Mesenchymal stem cell (in vitro differentiated cells and primary cell): ENCODE measurements around the gene PSG5.
"Not testable (repeated sequence)": the region's sequence is repeated elsewhere in the genome, so short reads cannot be mapped to it uniquely, and the experiment has no call there.

Experiments
- DNase-seq: peaks from one replicate; pipeline ENCODE4 v3.0.0-alpha.2; 2013
- H2AFZ ChIP-seq: one replicate; pipeline ENCODE4 v1.6.1; 2013; ENCODE audit warnings: low read depth, mild to moderate bottlenecking, control low read depth, inconsistent platforms, low read length, moderate library complexity
- H2AK5ac ChIP-seq: 2 replicates; pipeline ENCODE4 v1.6.1; 2013; ENCODE audit warnings: low read length, moderate library complexity, mild to moderate bottlenecking, inconsistent platforms; ENCODE audit not compliant: severe bottlenecking
- H2BK120ac ChIP-seq: one replicate; pipeline ENCODE4 v1.6.1; 2013; ENCODE audit warnings: low read depth, mild to moderate bottlenecking, inconsistent platforms, low read length, moderate library complexity
- H2BK12ac ChIP-seq, 2 experiments: one replicate each; pipeline ENCODE4 v1.6.1; 2013; ENCODE audit warnings: inconsistent platforms in 2 of 2, low read length in 2 of 2, mild to moderate bottlenecking in 2 of 2, moderate library complexity in 2 of 2, control low read depth in 1 of 2
- H2BK15ac ChIP-seq: one replicate; pipeline ENCODE4 v1.6.1; 2013; ENCODE audit warnings: mild to moderate bottlenecking, low read depth, inconsistent platforms; ENCODE audit not compliant: poor library complexity, severe bottlenecking
- H2BK5ac ChIP-seq: 2 replicates; pipeline ENCODE4 v1.6.1; 2013; ENCODE audit warnings: low read depth, mild to moderate bottlenecking, low read length, control low read depth, inconsistent platforms; ENCODE audit not compliant: poor library complexity, severe bottlenecking
- H3K14ac ChIP-seq, 2 experiments: one replicate each; pipeline ENCODE4 v1.6.1; 2013; ENCODE audit warnings: inconsistent platforms in 2 of 2, low read length in 2 of 2, control low read depth in 1 of 2, mild to moderate bottlenecking in 1 of 2, moderate library complexity in 1 of 2
- H3K18ac ChIP-seq, 2 experiments: one replicate each; pipeline ENCODE4 v1.6.1; 2013; ENCODE audit warnings: inconsistent platforms in 2 of 2, low read length in 2 of 2, control low read depth in 1 of 2, low read depth in 1 of 2, mild to moderate bottlenecking in 1 of 2
- H3K23ac ChIP-seq, 2 experiments: one replicate each; pipeline ENCODE4 v1.6.1; 2013; ENCODE audit warnings: inconsistent platforms in 2 of 2, low read length in 2 of 2, mild to moderate bottlenecking in 2 of 2, moderate library complexity in 2 of 2, control low read depth in 1 of 2
- H3K27ac ChIP-seq: 2 replicates; pipeline ENCODE4 v1.5.1; 2013; ENCODE audit warnings: mild to moderate bottlenecking, moderate library complexity, low read length, control low read depth, inconsistent platforms; ENCODE audit not compliant: poor library complexity, severe bottlenecking
- H3K27me3 ChIP-seq, 2 experiments: 2 replicates each; pipeline versions ENCODE4 v1.6.1 to v1.7.0; 2013; ENCODE audit warnings: low read length in 2 of 2, mild to moderate bottlenecking in 2 of 2, moderate library complexity in 2 of 2, control low read depth in 1 of 2, inconsistent platforms in 1 of 2; ENCODE audit not compliant: control insufficient read depth in 1 of 2, insufficient read depth in 1 of 2
- H3K36me3 ChIP-seq, 2 experiments: 2 replicates each; pipeline versions ENCODE4 v1.6.1 to v1.7.0; 2013; ENCODE audit warnings: low read length in 2 of 2, control low read depth in 1 of 2, inconsistent platforms in 1 of 2, low read depth in 1 of 2, mild to moderate bottlenecking in 1 of 2; ENCODE audit not compliant: insufficient read depth in 2 of 2, control insufficient read depth in 1 of 2
- H3K4ac ChIP-seq, 2 experiments: one replicate each; pipeline ENCODE4 v1.6.1; 2013; ENCODE audit warnings: inconsistent platforms in 2 of 2, low read length in 2 of 2, mild to moderate bottlenecking in 2 of 2, moderate library complexity in 2 of 2, control low read depth in 1 of 2, low read depth in 1 of 2
- H3K4me1 ChIP-seq: 2 replicates; pipeline ENCODE4 v1.6.1; 2013; ENCODE audit warnings: low read depth, low read length, control low read depth; ENCODE audit not compliant: control insufficient read depth, insufficient read depth
- H3K4me2 ChIP-seq: 2 replicates; pipeline ENCODE4 v1.6.1; 2013; ENCODE audit warnings: low read length, mild to moderate bottlenecking, inconsistent platforms; ENCODE audit not compliant: poor library complexity, severe bottlenecking
- H3K4me3 ChIP-seq, 2 experiments: 2 replicates each; pipeline versions ENCODE4 v1.5.1 to v1.7.0; 2013; ENCODE audit warnings: low read length in 2 of 2, mild to moderate bottlenecking in 2 of 2, control low read depth in 1 of 2, low read depth in 1 of 2; ENCODE audit not compliant: insufficient read depth in 1 of 2
- H3K79me1 ChIP-seq: replicated peaks from 2 replicates; pipeline ENCODE4 v1.6.1; 2013; ENCODE audit warnings: mild to moderate bottlenecking, control low read depth, low read length, inconsistent platforms; ENCODE audit not compliant: poor library complexity, severe bottlenecking
- H3K9ac ChIP-seq: 2 replicates; pipeline ENCODE4 v1.7.0; 2013; ENCODE audit warnings: mild to moderate bottlenecking, low read length, moderate library complexity
- H3K9me3 ChIP-seq: 2 replicates; pipeline ENCODE4 v1.7.0; 2013; ENCODE audit warnings: mild to moderate bottlenecking, low read length; ENCODE audit not compliant: control insufficient read depth
- H4K8ac ChIP-seq: one replicate; pipeline ENCODE4 v1.6.1; 2013; ENCODE audit warnings: inconsistent platforms, mild to moderate bottlenecking, low read length, moderate library complexity
- H4K91ac ChIP-seq: one replicate; pipeline ENCODE4 v1.6.1; 2013; ENCODE audit warnings: mild to moderate bottlenecking, low read length, inconsistent platforms
- WGBS: methylation state at CpG from one replicate; pipeline ENCODE4 v1.1.7; 2013; ENCODE audit warnings: mixed read lengths; 5-methylcytosine and 5-hydroxymethylcytosine counted together

Gene PSG5

GRCh38 chr19:43226986-43227385, 40.6 kb upstream of the PSG5 start:
- H3K23ac ChIP-seq, H3K4me2 ChIP-seq, H2BK12ac ChIP-seq, H3K14ac ChIP-seq, H4K91ac ChIP-seq, H4K8ac ChIP-seq, H2AK5ac ChIP-seq, H2AFZ ChIP-seq, H3K4me1 ChIP-seq, H3K9ac ChIP-seq, H3K27ac ChIP-seq, H2BK120ac ChIP-seq, DNase-seq, H3K9me3 ChIP-seq, H2BK5ac ChIP-seq, H3K27me3 ChIP-seq, H3K79me1 ChIP-seq, H3K4ac ChIP-seq, H3K36me3 ChIP-seq, H3K4me3 ChIP-seq, H3K18ac ChIP-seq, H2BK15ac ChIP-seq: not testable (repeated sequence)
- 38% methylated on average over 1 of the region's 1 CpG for WGBS

- 86% methylated on average over 2 of the region's 2 CpGs for WGBS
- Histone ChIP-seq H3K14ac (no peak overlapping the region), H4K8ac (no peak overlapping the region), H3K4me2 (no peak overlapping the region), H2BK120ac (no peak overlapping the region), H3K27ac (no peak overlapping the region), H4K91ac (no peak overlapping the region), H2BK15ac (no peak overlapping the region), H3K4ac (no peak overlapping the region), H3K27me3 (no peaks in the 10 kb centered on the region), H2AK5ac (no peak overlapping the region), H3K9ac (no peak overlapping the region), H2BK5ac (no peak overlapping the region), H3K9me3 (peaks cover 10% of the 10 kb centered on the region), H3K23ac (no peak overlapping the region), H3K18ac (no peak overlapping the region), H3K79me1 (no peaks in the 10 kb centered on the region), H3K4me1 (no peaks in the 10 kb centered on the region), H2BK12ac (no peak overlapping the region), H3K36me3 (no peaks in the 10 kb centered on the region), H3K4me3 (no peak overlapping the region), H2AFZ (no peak overlapping the region)
- no peak for DNase-seq
Measured at GRCh38 chr19:43224855-43225253, 38.5 kb upstream of the PSG5 start.

- H3K4me2 ChIP-seq, H3K14ac ChIP-seq, H3K27ac ChIP-seq, H3K36me3 ChIP-seq, H3K18ac ChIP-seq, H2BK15ac ChIP-seq, DNase-seq, H2AK5ac ChIP-seq, H3K4me1 ChIP-seq, H3K4me3 ChIP-seq, H2BK5ac ChIP-seq, H3K4ac ChIP-seq, H3K27me3 ChIP-seq, H3K79me1 ChIP-seq, H4K8ac ChIP-seq, H4K91ac ChIP-seq, H3K9me3 ChIP-seq, H2AFZ ChIP-seq, H3K9ac ChIP-seq, H3K23ac ChIP-seq, H2BK12ac ChIP-seq, H2BK120ac ChIP-seq: not testable (repeated sequence)
- WGBS: 55% methylated on average over 5 of the region's 5 CpGs
Measured at GRCh38 chr19:43224201-43224854, 38.0 kb upstream of the PSG5 start.

- H2AK5ac ChIP-seq, H3K4me2 ChIP-seq, H2BK15ac ChIP-seq, H2BK120ac ChIP-seq, H3K14ac ChIP-seq, H3K4me1 ChIP-seq, H3K4me3 ChIP-seq, H3K27me3 ChIP-seq, H4K91ac ChIP-seq, H3K23ac ChIP-seq, H3K18ac ChIP-seq, H3K36me3 ChIP-seq, H2AFZ ChIP-seq, H4K8ac ChIP-seq, H2BK12ac ChIP-seq, H3K79me1 ChIP-seq, H2BK5ac ChIP-seq, H3K4ac ChIP-seq, H3K9me3 ChIP-seq, H3K27ac ChIP-seq, DNase-seq, H3K9ac ChIP-seq: not testable (repeated sequence)
- WGBS: 74% methylated on average over 7 of the region's 22 CpGs
Measured at GRCh38 chr19:43221891-43222290, 35.6 kb upstream of the PSG5 start.
